IgD-negative memory B cell (primary cell): ENCODE results near the gene MYO1C. TPM values are rescaled to one million over a fixed set of nuclear protein-coding genes. Genes with fewer than 3 reads are reported as not detected.
"Not testable (repeated sequence)": the region's sequence is repeated elsewhere in the genome, so short reads cannot be mapped to it uniquely, and the experiment has no call there.

Experiments
- H3K27ac Mint-ChIP-seq, 3 donors: one replicate each; pipeline ENCODE4 v1.8.0; 2020 to 2022; ENCODE audit warnings: mild to moderate bottlenecking in 3 of 3, mixed read lengths in 3 of 3, moderate library complexity in 1 of 3
- H3K27me3 Mint-ChIP-seq: one replicate; pipeline ENCODE4 v1.8.0; 2021; ENCODE audit warnings: mixed read lengths
- H3K36me3 Mint-ChIP-seq: one replicate; pipeline ENCODE4 v1.8.0; 2020; ENCODE audit warnings: mild to moderate bottlenecking, mixed read lengths
- H3K4me1 Mint-ChIP-seq, 3 donors: one replicate each; pipeline ENCODE4 v1.8.0; 2020 to 2022; ENCODE audit warnings: mixed read lengths in 3 of 3, mild to moderate bottlenecking in 1 of 3
- H3K4me3 Mint-ChIP-seq, 4 donors: one replicate each; pipeline ENCODE4 v1.8.0; 2020 to 2022; ENCODE audit warnings: mild to moderate bottlenecking in 4 of 4, mixed read lengths in 4 of 4, moderate library complexity in 3 of 4
- H3K9me3 Mint-ChIP-seq, 3 donors: one replicate each; pipeline ENCODE4 v1.8.0; 2020 to 2021; ENCODE audit warnings: mixed read lengths in 3 of 3, mild to moderate bottlenecking in 1 of 3
- polyA plus RNA-seq: library from polyadenylated mRNA; unstranded; fragments of 300-500 nt; fragmentation: Illumina TruSeq; gene quantifications from one replicate; pipeline ENCODE4 v1.2.3, GENCODE V29; 2021

MYO1C gene
- polyA plus RNA-seq, 1 donor from 2014 or later = 29.6 TPM

- Mint-ChIP-seq H3K36me3 (peaks cover 10% of the 10 kb centered on the region), H3K9me3 (no peaks in the 10 kb centered on the region), H3K4me1 (peaks cover 7 to 9% (median 8%) of the 10 kb centered on the region in 3 donors), H3K27ac (peak overlapping the region in 1 of 3 donors; percentile 71), H3K4me3 (no peak overlapping the region), H3K27me3 (peaks cover under 1% of the 10 kb centered on the region)
Observed at GRCh38 chr17:1467898-1468492, 24.5 kb downstream of the MYO1C start.

- Mint-ChIP-seq H3K9me3 (no peaks in the 10 kb centered on the region), H3K27me3 (peaks cover 2% of the 10 kb centered on the region), H3K4me3 (no peak overlapping the region), H3K36me3 (peaks cover 8% of the 10 kb centered on the region), H3K4me1 (peaks cover 12 to 13% (median 13%) of the 10 kb centered on the region in 3 donors), H3K27ac (peak overlapping the region in 1 of 3 donors; percentile 25)
Observed at GRCh38 chr17:1467258-1467657, 25.2 kb downstream of the MYO1C start.

- peaks cover 5% of the 10 kb centered on the region for H3K36me3 Mint-ChIP-seq
- H3K4me1 Mint-ChIP-seq = peaks cover 17 to 22% (median 21%) of the 10 kb centered on the region in 3 donors
- H3K9me3 Mint-ChIP-seq = no peaks in the 10 kb centered on the region
- H3K4me3 Mint-ChIP-seq = no peak overlapping the region
- peak overlapping the region in 1 of 3 donors; percentile 72 for H3K27ac Mint-ChIP-seq
- peaks cover 9% of the 10 kb centered on the region for H3K27me3 Mint-ChIP-seq
Observed at GRCh38 chr17:1464186-1464585, 28.3 kb downstream of the MYO1C start.

- no peaks in the 10 kb centered on the region for H3K9me3 Mint-ChIP-seq
- peak overlapping the region; percentile 72 to 91 (median 90) for H3K27ac Mint-ChIP-seq
- peaks cover 17 to 22% (median 22%) of the 10 kb centered on the region in 3 donors for H3K4me1 Mint-ChIP-seq
- H3K27me3 Mint-ChIP-seq = peaks cover 9% of the 10 kb centered on the region
- no peaks in the 10 kb centered on the region for H3K36me3 Mint-ChIP-seq
- H3K4me3 Mint-ChIP-seq = peak overlapping the region; percentile 50 to 90 (median 77)
Observed at GRCh38 chr17:1462164-1463112, 30.0 kb downstream of the MYO1C start.

GRCh38 chr17:1461198-1461944 lies 31.1 kb downstream of the MYO1C start:
- H3K4me3 Mint-ChIP-seq = peak overlapping the region in 2 of 4 donors; percentile 29 to 35
- peaks cover 17 to 26% (median 26%) of the 10 kb centered on the region in 3 donors for H3K4me1 Mint-ChIP-seq
- H3K27ac Mint-ChIP-seq = peak overlapping the region; percentile 19 to 90 (median 47)
- H3K36me3 Mint-ChIP-seq = no peaks in the 10 kb centered on the region
- H3K9me3 Mint-ChIP-seq = no peaks in the 10 kb centered on the region
- peaks cover 12% of the 10 kb centered on the region for H3K27me3 Mint-ChIP-seq

- peak overlapping the region; percentile 5 to 37 (median 16) for H3K27ac Mint-ChIP-seq
- H3K4me1 Mint-ChIP-seq = peaks cover 18 to 28% (median 26%) of the 10 kb centered on the region in 3 donors
- H3K9me3 Mint-ChIP-seq = no peaks in the 10 kb centered on the region
- H3K4me3 Mint-ChIP-seq = peak overlapping the region in 1 of 4 donors; percentile 24
- H3K36me3 Mint-ChIP-seq = no peaks in the 10 kb centered on the region
- peaks cover 12% of the 10 kb centered on the region for H3K27me3 Mint-ChIP-seq
Observed at GRCh38 chr17:1460233-1460632, 32.3 kb downstream of the MYO1C start.

GRCh38 chr17:1455797-1456599 lies 36.5 kb downstream of the MYO1C start, which contains the start of gene CRK:
CRK (minus strand) TSS chr17:1456232; CDS start chr17:1456117, 115 bp downstream.
- peak within 1 kb of the TSS; percentile 86 to 99 (median 94) for H3K4me3 Mint-ChIP-seq
- no peaks in the 10 kb centered on the region for H3K36me3 Mint-ChIP-seq
- H3K9me3 Mint-ChIP-seq = no peaks in the 10 kb centered on the region
- H3K27ac Mint-ChIP-seq = peak within 1 kb of the TSS; percentile 93 to 95 (median 95)
- peaks cover 27 to 34% (median 30%) of the 10 kb centered on the region in 3 donors for H3K4me1 Mint-ChIP-seq
- peaks cover 4% of the 10 kb centered on the region for H3K27me3 Mint-ChIP-seq

- H3K9me3 Mint-ChIP-seq = no peaks in the 10 kb centered on the region
- peak overlapping the region; percentile 86 to 99 (median 94) for H3K4me3 Mint-ChIP-seq
- H3K27ac Mint-ChIP-seq = peak overlapping the region; percentile 93 to 95 (median 95)
- H3K27me3 Mint-ChIP-seq = peaks cover 2% of the 10 kb centered on the region
- no peaks in the 10 kb centered on the region for H3K36me3 Mint-ChIP-seq
- peaks cover 27 to 34% (median 29%) of the 10 kb centered on the region in 3 donors for H3K4me1 Mint-ChIP-seq
Observed at GRCh38 chr17:1455291-1455796, 37.1 kb downstream of the MYO1C start.

- Mint-ChIP-seq H3K4me1 (peaks cover 24 to 30% (median 29%) of the 10 kb centered on the region in 3 donors), H3K36me3 (no peaks in the 10 kb centered on the region), H3K4me3 (peak overlapping the region; percentile 86 to 99 (median 94))
Observed at GRCh38 chr17:1454541-1454940, 37.9 kb downstream of the MYO1C start.

GRCh38 chr17:1453694-1454093 lies 38.8 kb downstream of the MYO1C start:
- Mint-ChIP-seq H3K4me3 (peak overlapping the region in 2 of 4 donors; percentile 51 to 86), H3K27ac (peak overlapping the region; percentile 49 to 78 (median 62)), H3K4me1 (peaks cover 24 to 37% (median 31%) of the 10 kb centered on the region in 3 donors)
- H3K9me3 Mint-ChIP-seq, H3K27me3 Mint-ChIP-seq, H3K36me3 Mint-ChIP-seq: not testable (repeated sequence)

More at GRCh38 chr17:1454541-1454940, 37.9 kb downstream of the MYO1C start:
- peaks cover 2% of the 10 kb centered on the region for H3K27me3 Mint-ChIP-seq
- H3K9me3 Mint-ChIP-seq = no peaks in the 10 kb centered on the region
- peak overlapping the region; percentile 1 to 95 (median 95) for H3K27ac Mint-ChIP-seq

GRCh38 chr17:1452836-1453235 lies 39.6 kb downstream of the MYO1C start:
- peaks cover 24 to 37% (median 31%) of the 10 kb centered on the region in 3 donors for H3K4me1 Mint-ChIP-seq
- peaks cover 2% of the 10 kb centered on the region for H3K27me3 Mint-ChIP-seq
- peak overlapping the region; percentile 62 to 78 (median 75) for H3K27ac Mint-ChIP-seq

GRCh38 chr17:1450261-1450660 lies 42.2 kb downstream of the MYO1C start:
- H3K36me3 Mint-ChIP-seq, H3K27me3 Mint-ChIP-seq, H3K9me3 Mint-ChIP-seq: not testable (repeated sequence)
- Mint-ChIP-seq H3K4me3 (peak overlapping the region in 1 of 4 donors; percentile 63), H3K4me1 (peaks cover 29 to 47% (median 33%) of the 10 kb centered on the region in 3 donors), H3K27ac (peak overlapping the region in 1 of 3 donors; percentile 62)

More at GRCh38 chr17:1452836-1453235, 39.6 kb downstream of the MYO1C start:
- H3K9me3 Mint-ChIP-seq = no peaks in the 10 kb centered on the region
- H3K4me3 Mint-ChIP-seq = peak overlapping the region in 1 of 4 donors; percentile 86
- no peaks in the 10 kb centered on the region for H3K36me3 Mint-ChIP-seq

GRCh38 chr17:1449412-1449967 lies 43.0 kb downstream of the MYO1C start:
- Mint-ChIP-seq H3K4me1 (peaks cover 24 to 42% (median 26%) of the 10 kb centered on the region in 3 donors), H3K36me3 (no peaks in the 10 kb centered on the region), H3K4me3 (no peak overlapping the region), H3K27ac (peak overlapping the region in 1 of 3 donors; percentile 62), H3K27me3 (no peaks in the 10 kb centered on the region), H3K9me3 (no peaks in the 10 kb centered on the region)
